HL-60/S4 (cell line): ENCODE results near the gene FMN1.

Source experiments
- in situ Hi-C: fragments of 300-500 bp; cut with MboI; formaldehyde crosslinking; loops from 2 replicates; pipeline ENCODE4 v1.14.3; 2022; ENCODE audit warnings: low sequenced_read_pairs

Gene FMN1

GRCh38 chr15:33126559-33127290 lies 67.8 kb downstream of the FMN1 start:
- in situ Hi-C loops = no loop called here

- in situ Hi-C loops = no loop called here
Observed at GRCh38 chr15:33125894-33126537, 68.5 kb downstream of the FMN1 start.

- in situ Hi-C loops = no loop called here
Observed at GRCh38 chr15:33124811-33125210, 69.7 kb downstream of the FMN1 start.

GRCh38 chr15:33124279-33124678 lies 70.2 kb downstream of the FMN1 start:
- in situ Hi-C loops = no loop called here

- in situ Hi-C loops = no loop called here
Observed at GRCh38 chr15:33119865-33120264, 74.6 kb downstream of the FMN1 start.

- in situ Hi-C loops = no loop called here
Observed at GRCh38 chr15:33119273-33119672, 75.2 kb downstream of the FMN1 start.

- in situ Hi-C loops = no loop called here
Observed at GRCh38 chr15:33116198-33116597, 78.3 kb downstream of the FMN1 start.

GRCh38 chr15:33115191-33115861 lies 79.2 kb downstream of the FMN1 start:
- in situ Hi-C loops = no loop called here

- in situ Hi-C loops = no loop called here
Observed at GRCh38 chr15:33114374-33114717, 80.2 kb downstream of the FMN1 start.

- in situ Hi-C loops = no loop called here
Observed at GRCh38 chr15:33113666-33114373, 80.7 kb downstream of the FMN1 start.

- in situ Hi-C loops = no loop called here
Observed at GRCh38 chr15:33112541-33113105, 81.9 kb downstream of the FMN1 start.

GRCh38 chr15:33111041-33111451 lies 83.5 kb downstream of the FMN1 start:
- in situ Hi-C loops = no loop called here

GRCh38 chr15:33109345-33109744 lies 85.2 kb downstream of the FMN1 start:
- in situ Hi-C loops = no loop called here

- in situ Hi-C loops = no loop called here
Observed at GRCh38 chr15:33108518-33108917, 86.0 kb downstream of the FMN1 start.

GRCh38 chr15:33107950-33108349 lies 86.6 kb downstream of the FMN1 start:
- in situ Hi-C loops = no loop called here

GRCh38 chr15:33104212-33104611 lies 90.3 kb downstream of the FMN1 start:
- in situ Hi-C loops = no loop called here

- in situ Hi-C loops = no loop called here
Observed at GRCh38 chr15:33101036-33101435, 93.5 kb downstream of the FMN1 start.

GRCh38 chr15:33100314-33100713 lies 94.2 kb downstream of the FMN1 start:
- in situ Hi-C loops = no loop called here

- in situ Hi-C loops = no loop called here
Observed at GRCh38 chr15:33099739-33100138, 94.8 kb downstream of the FMN1 start.

- in situ Hi-C loops = no loop called here
Observed at GRCh38 chr15:33099213-33099612, 95.3 kb downstream of the FMN1 start.
